ENCODE results near the gene OPRM1.

DNA sequence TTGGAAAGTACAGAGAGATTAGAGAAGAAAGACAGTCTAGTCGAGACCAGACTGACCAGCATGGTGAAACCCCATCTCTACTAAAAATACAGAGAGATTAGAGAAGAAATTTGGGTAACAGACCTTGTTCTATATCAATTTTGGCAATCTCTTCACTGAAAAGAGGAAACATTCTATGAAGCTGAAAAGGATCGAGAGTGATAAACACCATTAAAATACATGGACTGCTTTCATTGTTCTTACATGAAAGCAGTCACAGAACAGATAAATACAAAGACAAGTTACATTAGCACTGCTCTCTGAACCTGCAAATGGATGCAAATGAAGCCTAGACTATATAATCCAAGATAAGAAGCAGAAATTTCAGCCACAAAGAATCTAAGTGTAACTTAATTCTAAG, 8.4 kb upstream of the OPRM1 start:
- TF ChIP-seq, protein P1, sequence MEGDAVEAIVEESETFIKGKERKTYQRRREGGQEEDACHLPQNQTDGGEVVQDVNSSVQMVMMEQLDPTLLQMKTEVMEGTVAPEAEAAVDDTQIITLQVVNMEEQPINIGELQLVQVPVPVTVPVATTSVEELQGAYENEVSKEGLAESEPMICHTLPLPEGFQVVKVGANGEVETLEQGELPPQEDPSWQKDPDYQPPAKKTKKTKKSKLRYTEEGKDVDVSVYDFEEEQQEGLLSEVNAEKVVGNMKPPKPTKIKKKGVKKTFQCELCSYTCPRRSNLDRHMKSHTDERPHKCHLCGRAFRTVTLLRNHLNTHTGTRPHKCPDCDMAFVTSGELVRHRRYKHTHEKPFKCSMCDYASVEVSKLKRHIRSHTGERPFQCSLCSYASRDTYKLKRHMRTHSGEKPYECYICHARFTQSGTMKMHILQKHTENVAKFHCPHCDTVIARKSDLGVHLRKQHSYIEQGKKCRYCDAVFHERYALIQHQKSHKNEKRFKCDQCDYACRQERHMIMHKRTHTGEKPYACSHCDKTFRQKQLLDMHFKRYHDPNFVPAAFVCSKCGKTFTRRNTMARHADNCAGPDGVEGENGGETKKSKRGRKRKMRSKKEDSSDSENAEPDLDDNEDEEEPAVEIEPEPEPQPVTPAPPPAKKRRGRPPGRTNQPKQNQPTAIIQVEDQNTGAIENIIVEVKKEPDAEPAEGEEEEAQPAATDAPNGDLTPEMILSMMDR (IDR thresholded peaks at IDR 0.05), result no peak
- TF ChIP-seq EZH2 (IDR thresholded peaks at IDR 0.05; ENCODE audit: borderline replicate concordance, insufficient read depth, low read depth, low read length, poor library complexity, severe bottlenecking), result no peak
